Body of pancreas (tissue), 4 donors: ENCODE results near the gene CD2BP2.

Source experiments
- CTCF ChIP-seq, 7 experiments: fragments of 450-650 bp in 4 of 7; fragments of 200-600 bp in 3 of 7; sonication (generic) in 3 of 7; IDR thresholded peaks; one replicate each; pipeline ENCODE4 v1.5.1; 2016 to 2019; ENCODE audit warnings: antibody characterized with exemption in 7 of 7
- POLR2A ChIP-seq, 3 donors: fragments of 450-650 bp; IDR thresholded peaks; one replicate each; pipeline ENCODE4 v1.6.1; 2016; ENCODE audit warnings: antibody characterized with exemption in 3 of 3, mild to moderate bottlenecking in 2 of 3

GRCh38 chr16:30351001-30351441 lies 4.1 kb downstream of the CD2BP2 start:
- TF ChIP-seq POLR2A (IDR thresholded peaks at IDR 0.05) (no peak), CTCF (IDR thresholded peaks at IDR 0.05) (no peak)
